ENCODE data around the gene EXOC3L1.

DNA sequence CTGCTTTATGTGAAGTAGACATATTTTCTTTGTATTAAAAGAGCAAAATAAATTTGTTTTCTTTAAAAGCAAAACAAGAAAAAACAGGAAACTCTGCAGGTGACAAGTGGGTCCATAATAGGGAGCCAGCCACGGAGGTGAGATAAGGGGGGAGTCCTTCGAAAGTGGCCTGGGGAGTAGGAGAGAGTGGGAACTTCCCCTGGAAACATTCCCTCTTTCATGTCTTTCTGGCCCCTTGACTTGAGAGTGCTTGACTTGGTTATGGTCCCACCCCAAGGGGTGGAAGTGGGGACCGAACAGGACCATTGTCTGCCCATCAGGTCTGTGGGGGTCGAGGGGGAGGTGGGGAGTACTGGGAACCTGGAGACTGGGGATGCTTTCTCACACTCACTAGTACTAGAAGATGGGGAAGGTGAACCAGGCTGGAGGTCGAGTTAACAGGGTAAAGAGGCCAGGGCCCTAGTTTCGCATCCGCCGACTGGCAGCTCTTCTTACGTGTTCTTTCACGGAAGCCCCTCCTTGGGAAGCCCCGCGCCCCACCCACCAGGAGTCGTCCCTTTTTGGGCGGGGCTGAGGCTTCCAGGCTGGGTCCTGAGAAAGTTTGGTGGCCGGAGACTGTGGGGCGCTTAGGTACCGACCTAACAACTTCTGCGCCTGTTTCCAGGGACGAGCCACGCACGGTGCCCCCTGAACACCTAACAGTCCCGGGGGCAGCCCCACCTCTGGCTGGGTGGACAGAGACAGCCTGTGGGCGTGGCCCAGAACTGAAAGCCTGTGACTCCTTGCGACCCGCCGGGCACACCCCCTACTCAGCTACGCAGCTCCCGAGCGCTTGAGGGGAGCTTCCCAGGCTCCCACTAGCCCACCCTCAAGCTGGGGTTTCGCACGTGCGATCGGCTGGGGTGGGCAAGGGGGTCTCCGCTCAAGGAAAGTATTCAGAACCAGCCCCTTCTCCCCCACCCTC is 31.0 kb downstream of the EXOC3L1 start:
- TF ChIP-seq POLR2A (IDR thresholded peaks at IDR 0.05) = no peak
- TF ChIP-seq, protein P1, sequence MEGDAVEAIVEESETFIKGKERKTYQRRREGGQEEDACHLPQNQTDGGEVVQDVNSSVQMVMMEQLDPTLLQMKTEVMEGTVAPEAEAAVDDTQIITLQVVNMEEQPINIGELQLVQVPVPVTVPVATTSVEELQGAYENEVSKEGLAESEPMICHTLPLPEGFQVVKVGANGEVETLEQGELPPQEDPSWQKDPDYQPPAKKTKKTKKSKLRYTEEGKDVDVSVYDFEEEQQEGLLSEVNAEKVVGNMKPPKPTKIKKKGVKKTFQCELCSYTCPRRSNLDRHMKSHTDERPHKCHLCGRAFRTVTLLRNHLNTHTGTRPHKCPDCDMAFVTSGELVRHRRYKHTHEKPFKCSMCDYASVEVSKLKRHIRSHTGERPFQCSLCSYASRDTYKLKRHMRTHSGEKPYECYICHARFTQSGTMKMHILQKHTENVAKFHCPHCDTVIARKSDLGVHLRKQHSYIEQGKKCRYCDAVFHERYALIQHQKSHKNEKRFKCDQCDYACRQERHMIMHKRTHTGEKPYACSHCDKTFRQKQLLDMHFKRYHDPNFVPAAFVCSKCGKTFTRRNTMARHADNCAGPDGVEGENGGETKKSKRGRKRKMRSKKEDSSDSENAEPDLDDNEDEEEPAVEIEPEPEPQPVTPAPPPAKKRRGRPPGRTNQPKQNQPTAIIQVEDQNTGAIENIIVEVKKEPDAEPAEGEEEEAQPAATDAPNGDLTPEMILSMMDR (IDR thresholded peaks at IDR 0.05) = no peak
